ENCODE results near the gene LAT.

Gene LAT

DNA sequence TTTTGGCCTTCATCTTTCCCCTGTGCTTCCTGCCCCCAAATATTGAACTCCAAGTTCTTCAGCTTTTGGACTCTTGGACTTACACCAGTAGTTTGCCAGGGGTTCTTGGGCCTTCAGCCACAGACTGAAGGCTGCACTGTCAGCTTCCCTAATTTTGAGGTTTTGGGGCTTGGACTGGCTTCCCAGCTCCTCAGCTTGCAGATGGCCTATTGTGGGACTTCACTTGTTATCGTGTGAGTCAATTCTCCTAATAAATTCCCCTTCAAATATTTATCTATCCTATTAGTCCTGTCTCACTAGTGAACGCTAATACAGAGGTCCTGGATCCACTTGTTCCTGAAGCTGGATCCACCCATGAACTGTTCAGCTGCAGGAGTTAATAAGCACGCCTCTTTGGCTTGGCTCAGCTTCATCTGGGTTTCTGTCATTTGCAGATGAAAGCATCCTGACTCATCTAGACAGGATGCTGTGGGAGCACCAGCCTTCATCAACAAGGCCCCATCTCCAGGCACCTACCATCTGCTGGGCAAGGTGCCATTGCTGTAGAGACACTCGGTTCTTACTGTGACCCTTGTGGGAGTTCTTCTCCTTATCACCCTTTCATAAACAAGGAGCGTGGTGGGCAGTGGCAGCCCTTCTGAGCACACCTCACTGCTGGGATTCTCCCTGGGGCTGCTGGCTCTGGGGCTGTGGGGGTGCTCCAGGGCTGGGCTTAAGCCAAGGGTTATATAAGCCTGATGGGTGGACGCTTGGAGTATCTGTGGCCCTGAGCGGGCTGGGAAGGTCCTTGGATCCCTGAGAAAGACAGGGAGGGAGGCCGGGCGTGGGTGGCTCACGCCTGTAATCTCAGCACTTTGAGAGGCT lies 23.1 kb downstream of the LAT start:
- Histone ChIP-seq H3K9me3 (ENCODE audit: severe bottlenecking) (no peaks in the 10 kb centered on the region), H3K27me3 (ENCODE audit: insufficient read depth, low read depth, severe bottlenecking) (no peaks in the 10 kb centered on the region), H3K27ac (no peak overlapping the region), H3K36me3 (no peaks in the 10 kb centered on the region), H3K4me3 (ENCODE audit: low read depth, low read length) (no peak overlapping the region)
- no peak for DNase-seq
- TF ChIP-seq, protein P1, sequence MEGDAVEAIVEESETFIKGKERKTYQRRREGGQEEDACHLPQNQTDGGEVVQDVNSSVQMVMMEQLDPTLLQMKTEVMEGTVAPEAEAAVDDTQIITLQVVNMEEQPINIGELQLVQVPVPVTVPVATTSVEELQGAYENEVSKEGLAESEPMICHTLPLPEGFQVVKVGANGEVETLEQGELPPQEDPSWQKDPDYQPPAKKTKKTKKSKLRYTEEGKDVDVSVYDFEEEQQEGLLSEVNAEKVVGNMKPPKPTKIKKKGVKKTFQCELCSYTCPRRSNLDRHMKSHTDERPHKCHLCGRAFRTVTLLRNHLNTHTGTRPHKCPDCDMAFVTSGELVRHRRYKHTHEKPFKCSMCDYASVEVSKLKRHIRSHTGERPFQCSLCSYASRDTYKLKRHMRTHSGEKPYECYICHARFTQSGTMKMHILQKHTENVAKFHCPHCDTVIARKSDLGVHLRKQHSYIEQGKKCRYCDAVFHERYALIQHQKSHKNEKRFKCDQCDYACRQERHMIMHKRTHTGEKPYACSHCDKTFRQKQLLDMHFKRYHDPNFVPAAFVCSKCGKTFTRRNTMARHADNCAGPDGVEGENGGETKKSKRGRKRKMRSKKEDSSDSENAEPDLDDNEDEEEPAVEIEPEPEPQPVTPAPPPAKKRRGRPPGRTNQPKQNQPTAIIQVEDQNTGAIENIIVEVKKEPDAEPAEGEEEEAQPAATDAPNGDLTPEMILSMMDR (IDR thresholded peaks at IDR 0.05; ENCODE audit: low read depth, low read length) = no peak

DNA sequence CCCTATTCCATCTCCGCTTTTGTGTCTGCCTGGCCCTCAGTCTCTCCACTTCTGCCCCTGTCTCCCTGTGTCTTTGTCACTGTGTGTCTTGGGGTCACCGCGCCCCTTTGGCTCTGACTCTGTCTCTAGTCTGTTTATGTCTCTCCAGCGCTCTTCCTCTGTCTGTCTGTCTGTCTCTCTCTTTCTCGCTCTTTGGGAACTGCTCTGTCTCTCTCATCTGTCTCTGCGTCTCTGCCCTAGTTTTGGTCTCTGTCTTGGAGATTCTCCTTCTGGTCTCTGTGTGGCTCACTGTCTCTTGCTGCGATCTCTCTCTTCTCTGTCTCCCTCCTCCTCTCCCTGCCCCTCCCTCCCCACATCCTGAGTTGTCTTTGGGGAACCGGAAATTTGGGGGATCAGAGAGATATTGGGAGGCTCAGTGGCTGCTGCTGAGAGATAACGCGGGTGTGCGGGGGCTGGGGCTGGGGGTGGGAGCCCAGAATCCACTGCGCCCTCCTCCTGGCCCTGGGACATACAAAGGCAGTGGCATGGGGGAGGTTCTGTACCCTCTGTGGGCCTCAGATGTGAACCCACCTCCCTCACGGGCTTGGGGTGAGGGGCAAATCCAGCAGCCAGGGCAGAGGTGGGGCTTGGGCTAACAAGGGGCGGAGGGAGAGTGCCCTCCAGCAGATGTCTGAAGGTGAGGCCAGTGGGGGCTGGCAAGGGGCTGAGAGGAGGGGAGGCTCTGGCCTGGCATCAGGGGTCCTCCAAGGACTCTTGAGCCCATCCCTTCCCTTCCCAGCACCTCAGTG lies 24.4 kb downstream of the LAT start:
- no peaks in the 10 kb centered on the region for H3K9me3 ChIP-seq (ENCODE audit: severe bottlenecking)
- no peaks in the 10 kb centered on the region for H3K36me3 ChIP-seq
- TF ChIP-seq, protein P1 (IDR thresholded peaks at IDR 0.05; ENCODE audit: low read depth, low read length) = no peak
- no peaks in the 10 kb centered on the region for H3K27me3 ChIP-seq (ENCODE audit: insufficient read depth, low read depth, severe bottlenecking)
- no peak overlapping the region for H3K4me3 ChIP-seq (ENCODE audit: low read depth, low read length)
- no peak for DNase-seq
- H3K27ac ChIP-seq = no peak overlapping the region

DNA sequence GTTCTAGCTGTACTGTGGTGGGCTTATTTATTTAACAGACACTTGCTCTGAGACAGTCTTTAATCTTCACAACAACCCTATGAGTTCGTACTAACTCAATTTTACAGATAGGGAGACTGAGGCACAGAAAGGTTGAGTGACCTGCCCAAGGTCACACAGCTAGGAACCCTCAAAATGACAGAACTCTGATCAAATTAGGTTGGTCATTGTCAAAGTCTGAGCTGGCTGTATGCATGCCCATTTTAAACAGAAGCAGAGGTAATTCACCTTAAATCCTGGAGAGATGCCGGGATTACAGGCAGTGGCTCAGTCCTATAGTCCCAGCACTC lies 24.9 kb downstream of the LAT start:
- Histone ChIP-seq H3K36me3 (no peaks in the 10 kb centered on the region), H3K4me3 (ENCODE audit: low read depth, low read length) (no peak overlapping the region), H3K9me3 (ENCODE audit: severe bottlenecking) (no peaks in the 10 kb centered on the region), H3K27me3 (ENCODE audit: insufficient read depth, low read depth, severe bottlenecking) (no peaks in the 10 kb centered on the region), H3K27ac (no peak overlapping the region)
- no peak for DNase-seq
- TF ChIP-seq, protein P1 (IDR thresholded peaks at IDR 0.05; ENCODE audit: low read depth, low read length) = no peak

DNA sequence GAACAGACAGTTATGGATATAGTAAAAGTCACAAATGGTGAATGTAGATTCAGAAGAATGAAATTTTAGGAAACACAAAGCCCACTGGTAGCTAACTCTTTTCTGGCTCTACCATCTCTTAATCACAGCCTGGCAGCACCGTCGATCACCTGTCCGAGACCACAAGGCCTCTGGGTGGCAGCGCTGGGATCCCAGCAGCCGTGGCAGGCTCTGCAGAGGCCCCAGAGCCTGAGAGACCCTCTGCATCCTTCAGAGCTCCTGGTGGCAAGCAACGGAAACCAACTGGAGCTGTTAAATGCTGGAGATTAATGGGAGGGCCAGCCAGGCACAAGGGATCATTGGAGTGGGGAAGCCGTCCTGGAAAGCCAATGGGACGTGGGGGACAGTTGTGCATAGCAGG lies 26.3 kb downstream of the LAT start:
- Histone ChIP-seq H3K4me3 (ENCODE audit: low read depth, low read length) (no peak overlapping the region), H3K27me3 (ENCODE audit: insufficient read depth, low read depth, severe bottlenecking) (no peaks in the 10 kb centered on the region), H3K36me3 (no peaks in the 10 kb centered on the region), H3K9me3 (ENCODE audit: severe bottlenecking) (no peaks in the 10 kb centered on the region), H3K27ac (no peak overlapping the region)
- DNase-seq = peak; percentile 62
- TF ChIP-seq, protein P1 (IDR thresholded peaks at IDR 0.05; ENCODE audit: low read depth, low read length) = peak; percentile 72

DNA sequence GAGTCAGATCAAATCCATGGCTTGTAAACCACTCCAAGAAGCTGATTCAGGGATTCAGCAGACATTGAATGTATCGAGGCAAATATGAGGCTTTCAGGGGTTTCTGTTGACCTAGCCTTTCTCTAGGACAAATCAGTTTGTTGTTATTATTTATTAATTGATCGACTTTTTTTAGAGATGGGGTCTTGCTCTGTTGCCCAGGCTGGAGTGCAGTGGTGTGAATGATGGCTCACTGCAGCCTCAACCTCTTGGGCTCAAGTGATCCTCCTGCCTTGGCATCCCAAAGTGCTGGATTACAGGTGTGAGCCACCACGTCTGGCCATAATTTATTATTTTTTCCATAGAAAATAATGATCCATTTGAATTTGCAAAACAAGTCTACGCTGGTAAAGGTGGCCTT lies 27.0 kb downstream of the LAT start:
- Histone ChIP-seq H3K4me3 (ENCODE audit: low read depth, low read length) (no peak overlapping the region), H3K27ac (no peak overlapping the region), H3K36me3 (no peaks in the 10 kb centered on the region), H3K9me3 (ENCODE audit: severe bottlenecking) (no peaks in the 10 kb centered on the region), H3K27me3 (ENCODE audit: insufficient read depth, low read depth, severe bottlenecking) (no peaks in the 10 kb centered on the region)
- no peak for DNase-seq
- TF ChIP-seq, protein P1 (IDR thresholded peaks at IDR 0.05; ENCODE audit: low read depth, low read length) = no peak

Measured in WERI-Rb-1 (cell line).